CD4-positive, alpha-beta T cell treated with Interleukin-10 for 1 hour (primary cell): ENCODE results near the gene AMBRA1.
"Not testable (repeated sequence)": the region's sequence is repeated elsewhere in the genome, so short reads cannot be mapped to it uniquely, and the experiment has no call there.

ENCODE experiments used
- DNase-seq: peaks from one replicate; pipeline ENCODE4 v3.0.0-alpha.2; 2020

The AMBRA1 gene

DNA sequence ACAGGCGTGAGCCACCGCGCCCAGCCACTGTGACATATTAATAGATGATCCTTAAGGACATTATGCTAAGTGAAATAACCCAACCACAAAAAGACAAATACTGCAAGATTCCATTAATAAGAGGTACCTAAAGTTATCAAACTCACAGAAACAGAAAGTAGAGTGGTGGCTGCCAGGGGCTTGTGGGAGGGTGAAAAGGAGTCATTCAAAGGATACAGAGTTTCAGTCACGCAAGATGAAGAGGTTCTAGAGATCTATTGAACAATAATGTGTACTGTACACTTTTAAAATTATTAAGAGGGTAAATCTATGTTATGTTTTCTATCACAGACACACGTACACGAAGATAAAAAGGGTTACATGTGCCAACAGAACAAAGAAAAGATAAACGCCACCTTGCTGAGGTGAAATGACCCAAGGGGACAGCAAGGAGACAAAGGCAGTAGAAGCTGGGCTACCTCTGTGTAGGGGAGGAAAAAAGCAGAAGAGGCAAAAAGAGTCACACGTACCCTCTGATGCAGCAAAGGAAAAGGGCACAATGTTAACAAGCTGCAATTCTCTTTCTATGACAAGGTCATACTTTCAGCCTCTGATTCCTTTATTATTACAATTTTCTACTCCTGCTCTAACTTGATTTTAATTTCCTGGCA is 65.3 kb downstream of the AMBRA1 start:
- DNase-seq = no peak

- DNase-seq = no peak
Measured at GRCh38 chr11:46527591-46528130, 66.2 kb downstream of the AMBRA1 start.

- no peak for DNase-seq
Measured at GRCh38 chr11:46526216-46527215, 67.3 kb downstream of the AMBRA1 start.

DNA sequence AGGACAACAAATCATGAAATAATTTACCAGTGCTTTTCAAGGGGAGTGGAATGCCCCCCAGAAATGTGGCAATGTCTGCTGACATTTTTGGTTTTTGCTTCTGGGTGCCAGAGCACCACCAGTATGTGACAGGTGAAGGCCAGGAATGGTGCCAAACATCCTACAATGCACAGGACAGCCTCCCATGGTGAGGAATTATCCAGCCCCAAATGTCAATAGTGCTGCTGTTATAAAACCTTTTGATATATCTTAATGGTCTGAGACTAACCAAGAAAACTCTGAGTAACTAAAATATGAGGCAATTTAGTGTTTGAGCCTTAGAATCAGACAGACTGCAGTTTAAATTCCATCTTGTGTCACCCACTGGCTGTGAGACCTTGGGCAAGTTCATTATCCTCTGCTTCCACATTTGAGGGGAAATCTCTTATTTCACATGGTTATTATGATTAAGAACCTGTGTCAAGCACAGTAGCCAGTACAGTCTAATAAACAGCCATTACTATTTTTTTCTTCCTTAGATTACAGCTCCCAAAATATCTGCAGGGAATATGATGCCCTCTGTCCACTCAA is 69.5 kb downstream of the AMBRA1 start:
- DNase-seq = no peak

GRCh38 chr11:46523290-46523689 is 70.5 kb downstream of the AMBRA1 start:
- DNase-seq = no peak

GRCh38 chr11:46522682-46523281 is 71.0 kb downstream of the AMBRA1 start:
- no peak for DNase-seq

DNA sequence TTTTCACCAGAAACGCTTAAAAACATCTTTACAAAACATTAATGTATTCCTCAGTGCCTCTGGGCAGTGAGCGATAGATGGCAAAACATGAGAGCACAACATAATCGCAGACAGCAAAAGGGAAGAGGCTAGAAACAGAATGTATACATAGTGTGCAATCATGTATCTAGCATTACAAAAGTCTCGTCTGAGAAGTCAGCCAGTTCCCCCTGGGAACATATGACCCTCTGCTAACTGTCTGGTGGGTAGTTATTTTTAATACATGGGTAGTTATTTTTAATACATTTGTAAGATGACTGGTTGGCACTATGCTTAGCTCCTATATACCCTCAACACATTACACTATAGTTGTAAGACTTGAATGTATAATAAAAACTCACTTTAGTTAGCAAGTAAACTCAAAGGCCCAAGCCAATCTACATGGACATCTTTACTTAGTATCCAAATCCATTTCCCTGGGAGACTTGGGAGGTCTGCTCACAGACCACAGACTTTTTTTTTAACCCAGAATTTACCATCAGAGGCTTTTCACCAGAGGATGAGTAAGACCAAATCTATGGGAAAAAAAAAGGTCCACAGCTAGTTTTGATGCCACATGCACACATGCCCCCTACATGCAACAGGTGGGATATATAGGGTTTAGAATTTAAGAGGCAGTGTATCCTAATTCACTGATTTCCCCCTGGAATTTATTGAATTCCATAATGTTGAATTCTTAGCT is 71.7 kb downstream of the AMBRA1 start:
- no peak for DNase-seq

GRCh38 chr11:46520971-46521745 is 72.7 kb downstream of the AMBRA1 start:
- no peak for DNase-seq

- no peak for DNase-seq
Measured at GRCh38 chr11:46519351-46519750, 74.5 kb downstream of the AMBRA1 start.

GRCh38 chr11:46518928-46519327 is 74.9 kb downstream of the AMBRA1 start:
- DNase-seq = not testable (repeated sequence)

- DNase-seq = no peak
Measured at GRCh38 chr11:46514370-46514769, 79.5 kb downstream of the AMBRA1 start.

- no peak for DNase-seq
Measured at GRCh38 chr11:46513934-46514342, 79.9 kb downstream of the AMBRA1 start.

DNA sequence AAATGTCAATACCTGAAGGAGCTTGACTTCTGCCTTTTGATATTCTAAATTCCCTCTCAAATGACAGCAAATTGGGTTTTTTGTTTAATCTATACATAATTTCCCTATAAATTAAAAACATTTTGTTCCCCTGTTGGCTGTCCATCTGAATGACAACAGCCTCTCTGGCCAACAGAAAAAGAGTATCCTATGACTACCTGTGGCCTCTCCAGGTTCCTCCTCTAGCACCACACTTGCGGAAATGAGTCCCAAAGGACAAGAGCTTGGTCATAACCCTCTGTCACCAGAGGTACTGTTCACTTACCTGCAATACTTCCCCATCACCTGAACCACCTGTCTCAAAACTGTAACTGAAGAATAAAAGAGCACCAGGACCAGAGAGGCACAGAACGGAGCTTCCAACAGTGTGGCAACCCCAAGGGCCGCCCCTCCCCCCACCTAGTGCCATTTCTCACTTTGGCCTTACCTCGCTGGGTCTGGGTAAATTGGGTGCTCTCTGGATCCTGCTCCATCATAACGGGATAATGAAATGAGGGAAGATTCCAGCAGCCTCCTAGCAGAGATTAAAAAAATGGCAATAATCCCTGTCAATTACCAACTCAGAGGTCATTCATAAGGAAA is 81.5 kb downstream of the AMBRA1 start:
- no peak for DNase-seq

DNA sequence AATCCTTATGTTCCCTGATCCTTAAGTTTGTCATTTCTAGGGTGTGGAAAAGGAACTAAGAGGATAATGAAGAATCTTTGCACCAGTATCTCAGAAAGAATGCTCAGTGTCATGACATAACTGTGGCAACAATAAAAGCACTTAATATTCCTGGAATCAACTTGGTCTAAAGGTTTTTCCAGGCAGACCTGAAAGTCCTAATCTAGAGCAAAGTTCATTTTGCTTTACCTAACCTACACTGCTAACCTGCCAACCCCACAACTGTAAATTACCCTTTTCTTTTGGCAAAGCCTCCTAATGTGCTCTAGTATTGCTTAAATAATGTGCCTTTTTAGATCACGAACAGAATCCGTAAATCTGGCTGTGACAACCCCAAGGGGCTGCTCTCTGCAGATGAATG is 82.5 kb downstream of the AMBRA1 start:
- DNase-seq = no peak

DNA sequence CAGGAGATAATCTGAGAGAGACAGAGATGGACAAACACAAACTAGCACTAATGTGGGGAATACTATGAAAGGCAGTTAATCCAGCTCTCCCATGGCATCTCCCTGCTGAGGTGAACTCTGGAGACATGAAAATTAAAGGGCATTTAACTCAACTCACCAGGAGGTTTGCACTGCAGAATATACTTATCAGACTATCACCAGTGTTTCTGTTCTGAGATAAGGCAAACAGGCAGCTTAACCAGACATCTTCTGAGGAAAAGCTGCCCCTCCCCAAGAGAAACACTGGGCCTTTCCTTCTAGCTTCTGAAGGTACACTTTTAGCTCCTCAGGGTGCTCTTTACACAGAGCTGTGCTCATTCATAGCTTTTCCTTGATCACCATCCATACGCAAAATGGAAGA is 85.5 kb downstream of the AMBRA1 start:
- no peak for DNase-seq

DNA sequence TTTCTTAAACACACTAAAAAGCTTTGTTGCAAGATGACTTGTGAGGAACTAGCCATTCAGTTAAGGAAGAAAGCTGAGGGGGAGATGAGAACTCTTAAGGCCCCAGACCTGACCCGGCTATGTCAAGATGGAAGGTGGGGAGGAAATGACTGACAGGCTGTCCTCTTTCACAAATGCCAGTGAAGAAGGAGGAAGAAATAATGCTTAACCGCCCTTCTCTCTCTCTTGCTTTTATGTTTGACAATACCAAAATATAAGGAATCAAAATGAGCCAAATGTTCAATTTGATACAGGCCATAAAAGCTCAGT is 87.4 kb downstream of the AMBRA1 start:
- no peak for DNase-seq

GRCh38 chr11:46505741-46506482 is 87.9 kb downstream of the AMBRA1 start:
- no peak for DNase-seq

- no peak for DNase-seq
Measured at GRCh38 chr11:46504817-46505613, 88.8 kb downstream of the AMBRA1 start.

GRCh38 chr11:46499821-46500220 is 94.0 kb downstream of the AMBRA1 start:
- no peak for DNase-seq

DNA sequence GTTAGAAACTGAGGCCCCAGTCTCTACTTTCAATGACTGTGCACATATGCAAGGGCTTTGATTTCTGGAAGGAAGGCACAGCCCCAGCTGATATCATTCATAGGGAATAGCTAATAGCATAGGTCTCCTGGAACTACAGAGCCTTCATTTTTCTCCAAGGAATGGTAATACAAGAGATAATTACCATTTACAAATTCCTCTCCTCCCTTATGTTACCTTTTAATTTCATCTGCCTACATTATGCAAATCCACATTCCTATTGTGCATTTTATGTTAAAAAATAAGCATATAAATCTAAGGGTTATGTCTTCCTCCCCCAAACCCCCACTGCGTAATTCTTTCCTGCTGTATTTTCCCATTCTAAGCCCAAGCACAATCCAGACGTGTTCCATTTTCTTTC is 94.9 kb downstream of the AMBRA1 start:
- no peak for DNase-seq
